ENCODE measurements around the gene RBM39. TPM values are rescaled to one million over a fixed set of nuclear protein-coding genes. Genes with fewer than 3 reads are reported as not detected.

Gene RBM39
- total and polyA plus RNA-seq, 2 of the 13 experiments (the other 11 are each of a cell fraction or from before 2014, with no cell fraction given) = 788 to 920 TPM

GRCh38 chr20:35699127-35699956, 42.7 kb downstream of the RBM39 start, which contains the start of the genes NFS1 and ROMO1 (continued):
- TF ChIP-seq NFATC3 (CRISPR knock-in tag; IDR thresholded peaks at IDR 0.05) (peak; percentile 95), SNAPC4 (CRISPR knock-in tag; IDR thresholded peaks at IDR 0.05) (peak; percentile 96), CENPBD1 (CRISPR knock-in tag; IDR thresholded peaks at IDR 0.05; ENCODE audit: borderline replicate concordance, low read depth) (peak; percentile 97; the same call in 1 of the 2 replicates), ZNF3 (CRISPR knock-in tag; IDR thresholded peaks at IDR 0.05) (no peak), PCBP1 (IDR thresholded peaks at IDR 0.05; ENCODE audit: borderline replicate concordance, low read depth, low read length) (peak; percentile 97), HMGXB4 (CRISPR knock-in tag; IDR thresholded peaks at IDR 0.05; ENCODE audit: borderline replicate concordance in 1 of 2, low read depth in 1 of 2) (peak; percentile 100), ZNF282 (IDR thresholded peaks at IDR 0.05; ENCODE audit: partially characterized antibody) (no peak), NFYC (CRISPR knock-in tag; IDR thresholded peaks at IDR 0.05) (peak; percentile 60), SATB2 (CRISPR knock-in tag; IDR thresholded peaks at IDR 0.05) (peak; percentile 86), HHEX (CRISPR knock-in tag; IDR thresholded peaks at IDR 0.05) (no peak), ZSCAN31 (CRISPR knock-in tag; IDR thresholded peaks at IDR 0.05; ENCODE audit: low read depth) (peak; percentile 99), ZNF263 (CRISPR knock-in tag; IDR thresholded peaks at IDR 0.05) (peak; percentile 57), TERF1 (CRISPR knock-in tag; IDR thresholded peaks at IDR 0.05) (peak; percentile 30; the same call in 1 of the 2 replicates), ZSCAN5A (CRISPR knock-in tag; IDR thresholded peaks at IDR 0.05; ENCODE audit: borderline replicate concordance) (peak; percentile 99), FOXM1 (CRISPR knock-in tag; IDR thresholded peaks at IDR 0.05) (peak; percentile 82; the same call in 1 of the 2 replicates), MTERF4 (CRISPR knock-in tag; IDR thresholded peaks at IDR 0.05) (peak; percentile 65; the same call in 1 of the 2 replicates)
